Measurements from ENCODE around the gene LIPC. TPM values are rescaled to one million over a fixed set of nuclear protein-coding genes. Genes with fewer than 3 reads are reported as not detected.

Gene LIPC
- total RNA-seq, 1 donor from 2014 or later, result 0.32 TPM

GRCh38 chr15:58404020-58404419 is 27.8 kb upstream of the LIPC start:
- intact Hi-C loops (cut with micrococcal nuclease), result no loop called here
- no peak for ATAC-seq

GRCh38 chr15:58404722-58405121 is 27.1 kb upstream of the LIPC start:
- intact Hi-C loops (cut with micrococcal nuclease), result no loop called here
- ATAC-seq (no peak), DNase-seq (no peak)

More at GRCh38 chr15:58404020-58404419, 27.8 kb upstream of the LIPC start:
- no peak for DNase-seq

GRCh38 chr15:58405865-58406264 is 25.9 kb upstream of the LIPC start:
- ATAC-seq (no peak), DNase-seq (no peak)
- intact Hi-C loops (cut with micrococcal nuclease), result no loop called here

GRCh38 chr15:58406811-58407210 is 25.0 kb upstream of the LIPC start:
- no peak for ATAC-seq
- DNase-seq, result no peak
- intact Hi-C loops (cut with micrococcal nuclease), result no loop called here

- intact Hi-C loops (cut with micrococcal nuclease), result no loop called here
- ATAC-seq, result no peak
- no peak for DNase-seq
These were observed 24.5 kb upstream of the LIPC start for GRCh38 chr15:58407236-58407775.

- DNase-seq (no peak), ATAC-seq (no peak)
- intact Hi-C loops (cut with micrococcal nuclease), result no loop called here
These were observed 24.0 kb upstream of the LIPC start for GRCh38 chr15:58407778-58408177.

- intact Hi-C loops (cut with micrococcal nuclease), result no loop called here
- ATAC-seq (no peak), DNase-seq (no peak)
These were observed 21.9 kb upstream of the LIPC start for GRCh38 chr15:58409861-58410260.

- peak; percentile 51 for ATAC-seq
- no peak for DNase-seq
- intact Hi-C loops (cut with micrococcal nuclease), result no loop called here
These were observed 21.4 kb upstream of the LIPC start for GRCh38 chr15:58410353-58410752.

GRCh38 chr15:58413253-58413652 is 18.5 kb upstream of the LIPC start:
- intact Hi-C loops (cut with micrococcal nuclease), result no loop called here
- DNase-seq (no peak), ATAC-seq (no peak)

- no peak for ATAC-seq
- no peak for DNase-seq
- intact Hi-C loops (cut with micrococcal nuclease), result no loop called here
These were observed 16.2 kb upstream of the LIPC start for GRCh38 chr15:58415636-58416035.

GRCh38 chr15:58416963-58417362 is 14.8 kb upstream of the LIPC start:
- ATAC-seq, result no peak
- DNase-seq, result no peak
- intact Hi-C loops (cut with micrococcal nuclease), result no loop called here

- DNase-seq, result no peak
- no peak for ATAC-seq
- intact Hi-C loops (cut with micrococcal nuclease), result no loop called here
These were observed 13.7 kb upstream of the LIPC start for GRCh38 chr15:58418135-58418534.

- ATAC-seq (no peak), DNase-seq (no peak)
- intact Hi-C loops (cut with micrococcal nuclease), result no loop called here
These were observed 11.8 kb upstream of the LIPC start for GRCh38 chr15:58419803-58420524.

GRCh38 chr15:58420579-58421043 is 11.2 kb upstream of the LIPC start:
- DNase-seq (no peak), ATAC-seq (no peak)
- intact Hi-C loops (cut with micrococcal nuclease), result no loop called here

- intact Hi-C loops (cut with micrococcal nuclease), result no loop called here
- DNase-seq, result no peak
- no peak for ATAC-seq
These were observed 8.6 kb upstream of the LIPC start for GRCh38 chr15:58423205-58423604.

- ATAC-seq, result peak; percentile 19
- intact Hi-C loops (cut with micrococcal nuclease), result no loop called here
These were observed 7.8 kb upstream of the LIPC start for GRCh38 chr15:58423831-58424608.

GRCh38 chr15:58424722-58425121 is 7.1 kb upstream of the LIPC start:
- ATAC-seq, result no peak
- intact Hi-C loops (cut with micrococcal nuclease), result no loop called here
- DNase-seq, result no peak

More at GRCh38 chr15:58423831-58424608, 7.8 kb upstream of the LIPC start:
- no peak for DNase-seq

GRCh38 chr15:58425185-58425584 is 6.6 kb upstream of the LIPC start:
- ATAC-seq, result no peak
- no peak for DNase-seq
- intact Hi-C loops (cut with micrococcal nuclease), result no loop called here

GRCh38 chr15:58425834-58426233 is 6.0 kb upstream of the LIPC start:
- intact Hi-C loops (cut with micrococcal nuclease), result no loop called here
- ATAC-seq (no peak), DNase-seq (no peak)

GRCh38 chr15:58426501-58426900 is 5.3 kb upstream of the LIPC start:
- intact Hi-C loops (cut with micrococcal nuclease), result no loop called here
- no peak for ATAC-seq
- DNase-seq, result no peak

Measured in left ventricle myocardium superior (tissue), 1 donor.